A549 treated with ZK216348 at 1 μM for 4 hours (cell line): ENCODE measurements around the gene IFNL4. TPM values are rescaled to one million over a fixed set of nuclear protein-coding genes. Genes with fewer than 3 reads are reported as not detected.

ENCODE experiments used
- total RNA-seq: library from RNA; stranded (reverse); fragments of 200-300 nt; extraction: Qiagen RNA extraction; gene quantifications from 5 replicates; pipeline ENCODE4 v1.2.3, GENCODE V29; 2022; ENCODE audit warnings: low read depth

Gene IFNL4
- not detected in 5 replicates for total RNA-seq

DNA sequence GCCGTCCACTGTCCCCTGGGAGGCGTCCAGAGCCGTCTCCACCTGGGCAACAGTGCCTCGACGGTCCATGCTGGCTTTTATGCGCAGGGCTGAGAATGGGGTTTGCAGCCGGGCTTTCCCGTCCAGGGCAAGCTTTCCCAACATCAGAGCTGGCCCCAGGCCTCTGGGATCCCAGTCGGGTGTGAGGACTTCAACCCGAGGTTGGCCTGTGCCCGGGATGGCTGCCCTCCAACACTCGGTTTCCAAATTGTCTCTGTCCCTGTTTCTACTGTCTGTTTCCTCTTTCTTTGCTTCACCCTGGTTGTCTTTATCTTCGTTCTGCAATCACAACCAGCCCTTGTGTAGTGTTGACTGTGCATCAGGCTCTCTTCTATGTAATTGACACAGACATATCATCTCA is at the start of gene IFNL4:
TSS of gene IFNL4 (minus strand) at position 51 of the 400 bp plus-strand sequence.

DNA sequence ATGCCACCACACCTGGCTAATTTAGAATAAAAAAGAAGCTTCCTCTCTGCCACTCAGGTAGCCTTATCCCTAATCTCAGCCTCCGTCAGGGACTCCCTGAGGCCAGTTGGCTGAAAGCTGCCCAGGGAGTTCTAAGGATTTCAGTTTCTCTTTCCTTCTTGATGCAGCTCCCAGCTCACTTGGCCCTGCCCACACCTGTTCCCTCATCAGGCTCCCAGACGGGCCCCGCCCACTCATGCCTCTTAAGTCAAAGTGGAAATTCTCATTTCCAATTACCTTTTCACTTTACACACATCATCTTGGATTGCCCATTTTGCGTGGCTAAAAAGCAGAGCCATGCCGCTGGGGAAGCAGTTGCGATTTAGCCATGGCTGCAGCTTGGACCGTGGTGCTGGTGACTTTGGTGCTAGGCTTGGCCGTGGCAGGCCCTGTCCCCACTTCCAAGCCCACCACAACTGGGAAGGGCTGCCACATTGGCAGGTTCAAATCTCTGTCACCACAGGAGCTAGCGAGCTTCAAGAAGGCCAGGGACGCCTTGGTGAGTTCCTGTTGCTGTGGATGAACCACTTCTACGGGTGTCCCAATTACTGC is 47.5 kb upstream of the IFNL4 start, which contains the start of gene IFNL1:
TSS of gene IFNL1 (plus strand) at position 353 of the 591 bp plus-strand sequence. CDS start at position 368, 15 bp downstream.

DNA sequence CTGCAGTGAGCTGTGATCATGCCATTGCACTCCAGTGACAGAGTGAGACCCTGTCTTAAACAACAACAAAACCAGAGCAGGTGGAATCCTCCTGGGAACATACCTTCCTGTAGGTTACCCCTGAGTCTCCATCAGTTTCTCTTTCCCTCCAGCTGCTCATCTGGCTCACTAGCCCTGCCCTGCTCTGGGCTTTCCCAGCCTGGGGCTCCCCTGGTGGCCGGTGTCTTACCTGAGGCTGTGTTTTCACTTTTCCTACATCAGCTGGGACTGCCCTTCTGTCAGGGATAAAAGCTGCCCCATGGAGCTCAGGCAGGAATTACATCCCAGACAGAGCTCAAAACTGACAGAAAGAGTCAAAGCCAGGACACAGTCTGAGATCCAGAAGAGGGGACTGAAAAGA is 19.4 kb upstream of the IFNL4 start, which contains the start of gene IFNL2:
TSS of gene IFNL2 (plus strand) at position 312 of the 400 bp plus-strand sequence. CDS start 173 bp downstream, outside the sequence.

DNA sequence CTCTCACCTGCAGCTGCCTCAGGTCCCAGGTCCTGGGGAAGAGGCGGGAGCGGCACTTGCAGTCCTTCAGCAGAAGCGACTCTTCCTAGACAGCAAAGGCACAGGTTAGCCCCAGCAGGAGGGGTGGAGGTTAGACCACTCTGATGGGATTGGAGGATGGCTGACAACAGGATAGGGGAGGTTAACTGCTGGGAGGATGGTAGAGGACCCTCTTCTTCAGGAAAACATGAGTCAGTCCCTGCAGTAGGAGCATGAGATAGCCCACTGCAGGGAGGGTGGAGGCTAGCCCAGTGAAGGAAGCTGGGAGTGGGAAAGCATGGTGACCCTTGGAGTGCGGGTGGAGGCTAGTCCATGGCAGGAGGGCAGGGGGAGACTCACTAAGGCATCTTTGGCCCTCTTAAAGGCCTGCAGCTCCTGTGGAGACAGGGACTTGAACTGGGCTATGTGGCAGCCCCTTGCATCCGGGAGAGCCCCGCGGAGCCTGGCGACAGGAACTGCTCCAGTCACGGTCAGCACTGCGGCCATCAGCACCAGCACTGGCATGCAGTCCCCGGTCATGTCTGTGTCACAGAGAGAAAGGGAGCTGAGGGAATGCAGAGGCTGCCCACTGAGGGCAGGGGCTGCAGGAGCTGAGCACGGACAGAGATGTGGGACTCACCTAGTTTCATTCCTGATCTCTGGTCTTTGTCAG is 4.1 kb downstream of the IFNL4 start, which contains the start of gene IFNL3:
TSS of gene IFNL3 (minus strand) at position 597 of the 691 bp plus-strand sequence. CDS start at position 558, 39 bp downstream.

DNA sequence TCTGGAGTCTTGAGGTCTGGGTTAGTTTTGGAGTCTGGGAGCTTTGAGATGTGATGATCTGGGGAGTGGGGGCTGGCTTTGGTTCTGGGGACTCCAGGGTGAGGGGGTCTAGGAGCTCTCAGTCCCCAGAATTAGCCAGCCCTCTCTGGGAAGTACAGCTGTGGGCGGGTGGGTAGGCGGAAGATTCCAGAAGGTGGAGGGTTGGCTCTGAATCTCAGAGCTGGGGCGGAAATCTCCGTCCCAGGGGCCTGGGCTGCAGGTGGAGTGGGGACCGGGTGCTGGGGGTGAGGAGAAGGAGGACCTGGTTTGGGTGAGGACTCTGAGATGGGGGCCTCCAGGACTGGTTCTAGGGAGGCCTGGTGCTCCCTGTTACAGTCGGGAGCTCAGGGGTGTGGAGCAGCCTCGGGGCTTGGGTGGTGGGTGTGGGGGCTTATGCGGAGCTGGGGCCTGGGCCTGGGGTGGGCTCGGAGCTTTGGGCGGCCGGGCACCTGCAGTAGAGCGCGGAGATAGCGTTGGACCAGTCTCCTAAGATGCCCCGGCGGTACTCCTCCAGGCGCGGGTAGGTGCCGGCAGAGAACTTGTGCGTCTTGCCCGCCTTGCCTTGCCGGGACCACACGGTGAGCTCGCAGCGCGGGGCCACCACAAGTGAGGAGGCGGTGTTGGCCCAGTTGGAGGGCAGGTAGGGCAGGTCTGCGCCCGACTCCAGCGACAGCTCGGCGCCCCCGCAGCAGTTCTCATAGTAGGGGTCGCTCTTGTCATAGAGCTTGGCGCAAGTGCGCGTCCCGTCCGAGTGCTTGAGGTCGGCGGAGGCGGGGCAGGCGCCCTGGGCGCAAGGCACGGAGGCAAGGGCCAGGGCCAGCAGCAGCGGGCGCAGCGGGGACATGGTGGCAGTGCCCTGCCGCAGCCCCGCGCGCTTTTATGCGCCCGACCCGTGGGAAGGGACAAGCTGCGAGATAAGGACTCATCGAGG is 45.0 kb downstream of the IFNL4 start, which contains the start of gene SYCN:
TSS of gene SYCN (minus strand) at position 892 of the 970 bp plus-strand sequence. CDS start at position 883, 9 bp downstream.

GRCh38 chr19:39196860-39197562 is 51.6 kb downstream of the IFNL4 start, which contains the start of gene NCCRP1:
Gene NCCRP1 (plus strand): TSS chr19:39196964. CDS start chr19:39196983, 19 bp downstream.

Other genes starting within 250 kb of the IFNL4 start
- gene FBXO27, start 216.3 kb downstream of the IFNL4 start, total RNA-seq, result 2.7 to 7.5 TPM (median 4.6 TPM) in 5 replicates
- 0.14 to 0.23 TPM (median 0.15 TPM) in 3 of 5 replicates, not detected in the others for gene ACP7, start 164.5 kb downstream of the IFNL4 start, total RNA-seq
- 59.1 to 132 TPM (median 113 TPM) in 5 replicates for gene PAK4, start 123.1 kb downstream of the IFNL4 start, total RNA-seq
- 1.2 to 1.8 TPM (median 1.5 TPM) in 5 replicates for gene NCCRP1, start 51.9 kb downstream of the IFNL4 start, total RNA-seq
- not detected in 5 replicates for gene SYCN, start 44.6 kb downstream of the IFNL4 start, total RNA-seq
- gene IFNL3, start 3.9 kb downstream of the IFNL4 start, total RNA-seq, result not detected in 5 replicates
- not detected in 5 replicates for gene IFNL2, start 19.5 kb upstream of the IFNL4 start, total RNA-seq
- 0.30 TPM in 1 of 5 replicates, not detected in the others for gene IFNL1, start 47.6 kb upstream of the IFNL4 start, total RNA-seq
- gene LRFN1, start 72.0 kb upstream of the IFNL4 start, total RNA-seq, result 5.9 to 13.6 TPM (median 12.4 TPM) in 5 replicates
- gene GMFG, start 87.2 kb upstream of the IFNL4 start, total RNA-seq, result 0.39 to 0.49 TPM in 2 of 5 replicates, not detected in the others
- 90.7 to 196 TPM (median 187 TPM) in 5 replicates for gene SAMD4B, start 93.6 kb upstream of the IFNL4 start, total RNA-seq
- gene PAF1, start 142.2 kb upstream of the IFNL4 start, total RNA-seq, result 63.9 to 86.0 TPM (median 79.1 TPM) in 5 replicates
- 57.7 to 76.7 TPM (median 68.7 TPM) in 5 replicates for gene MED29, start 142.5 kb upstream of the IFNL4 start, total RNA-seq
- 102 to 201 TPM (median 151 TPM) in 5 replicates for gene ZFP36, start 158.0 kb upstream of the IFNL4 start, total RNA-seq
- gene PLEKHG2, start 163.8 kb upstream of the IFNL4 start, total RNA-seq, result 43.4 to 100 TPM (median 80.1 TPM) in 5 replicates
- gene RPS16, start 187.1 kb upstream of the IFNL4 start, total RNA-seq, result 5,245 to 7,224 TPM (median 7,041 TPM) in 5 replicates
- gene SUPT5H, start 196.7 kb upstream of the IFNL4 start, total RNA-seq, result 140 to 214 TPM (median 201 TPM) in 5 replicates
- 162 to 226 TPM (median 224 TPM) in 5 replicates for gene TIMM50, start 232.0 kb upstream of the IFNL4 start, total RNA-seq